ENCODE data around the gene RASEF.

RASEF gene

DNA sequence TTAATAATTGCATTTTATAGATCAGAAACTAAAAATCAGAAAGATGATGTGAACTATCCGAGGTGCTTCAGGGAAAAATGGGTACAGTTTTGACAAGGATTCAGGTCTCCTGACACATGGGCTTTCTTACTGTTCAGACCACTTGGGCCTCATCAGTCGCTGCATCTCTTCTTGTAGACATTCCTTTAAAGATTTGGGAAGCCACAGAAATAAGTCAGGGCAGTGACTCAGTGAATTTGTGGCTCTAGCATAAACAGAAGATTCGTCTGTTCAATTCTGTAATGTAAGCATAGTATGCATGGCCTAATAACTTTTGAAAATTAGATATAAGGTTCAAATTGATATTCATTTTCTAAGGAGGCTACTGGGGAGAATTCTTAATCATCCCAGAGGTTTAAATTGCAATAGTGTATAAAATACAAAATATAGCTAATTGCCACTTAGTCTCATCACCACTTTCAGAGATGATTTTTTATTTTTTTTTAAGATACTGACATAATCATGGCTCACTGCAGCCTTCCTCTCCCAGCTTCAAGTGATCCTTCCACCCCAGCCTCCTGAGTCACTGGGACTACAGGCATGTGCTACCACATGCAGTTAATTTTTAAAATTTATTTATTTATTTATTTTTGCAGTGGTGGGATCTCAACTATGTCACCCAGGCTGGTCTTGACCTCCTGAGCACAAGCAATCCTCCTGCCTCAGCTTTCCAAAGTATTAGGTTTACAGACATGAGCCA lies 48.9 kb downstream of the RASEF start:
- DNase-seq (ENCODE audit: low read depth in 4 of 4, low spot score in 1 of 4), result no peak

DNA sequence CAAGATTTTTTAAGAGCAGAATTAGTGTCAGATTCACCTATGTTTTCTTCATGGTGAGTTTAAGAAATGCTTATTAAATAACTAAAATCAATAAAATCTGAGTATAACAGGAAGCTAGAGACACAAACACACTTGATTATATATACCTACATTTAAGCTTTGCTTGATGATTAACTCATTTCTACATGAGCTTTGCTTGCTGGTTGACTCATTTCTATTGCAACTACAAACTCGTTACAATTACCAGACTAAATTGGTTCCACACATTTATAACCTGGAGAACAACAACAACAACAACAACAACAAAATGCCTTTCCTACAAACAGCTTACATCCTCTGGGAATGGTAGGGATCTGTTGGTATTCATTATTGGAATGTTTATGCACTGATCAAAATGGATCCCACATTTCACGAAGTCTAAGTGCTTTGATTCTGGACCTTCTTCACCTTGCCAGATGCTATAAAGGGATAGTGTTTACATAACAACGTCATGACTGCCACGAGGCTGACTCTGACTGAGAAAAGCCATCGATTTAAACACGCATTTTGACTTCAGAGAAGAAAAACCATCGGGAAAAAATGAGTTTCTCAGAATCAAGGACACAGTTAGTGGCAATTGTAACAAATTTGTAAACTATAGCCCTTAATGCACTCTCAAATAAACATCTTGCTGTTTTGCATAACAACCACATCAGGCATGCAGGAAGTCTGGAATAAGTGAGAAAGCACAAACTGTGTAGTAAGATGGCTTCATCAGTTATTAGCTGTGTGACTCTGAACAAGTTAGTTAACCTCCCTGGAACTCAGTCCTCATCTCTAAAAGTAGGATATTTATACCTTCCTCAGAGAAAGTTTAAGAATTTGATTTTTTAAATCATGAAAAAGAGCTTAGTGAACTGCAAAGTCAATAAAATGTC lies 49.8 kb downstream of the RASEF start:
- DNase-seq (ENCODE audit: low read depth in 4 of 4, low spot score in 1 of 4), result no peak

DNA sequence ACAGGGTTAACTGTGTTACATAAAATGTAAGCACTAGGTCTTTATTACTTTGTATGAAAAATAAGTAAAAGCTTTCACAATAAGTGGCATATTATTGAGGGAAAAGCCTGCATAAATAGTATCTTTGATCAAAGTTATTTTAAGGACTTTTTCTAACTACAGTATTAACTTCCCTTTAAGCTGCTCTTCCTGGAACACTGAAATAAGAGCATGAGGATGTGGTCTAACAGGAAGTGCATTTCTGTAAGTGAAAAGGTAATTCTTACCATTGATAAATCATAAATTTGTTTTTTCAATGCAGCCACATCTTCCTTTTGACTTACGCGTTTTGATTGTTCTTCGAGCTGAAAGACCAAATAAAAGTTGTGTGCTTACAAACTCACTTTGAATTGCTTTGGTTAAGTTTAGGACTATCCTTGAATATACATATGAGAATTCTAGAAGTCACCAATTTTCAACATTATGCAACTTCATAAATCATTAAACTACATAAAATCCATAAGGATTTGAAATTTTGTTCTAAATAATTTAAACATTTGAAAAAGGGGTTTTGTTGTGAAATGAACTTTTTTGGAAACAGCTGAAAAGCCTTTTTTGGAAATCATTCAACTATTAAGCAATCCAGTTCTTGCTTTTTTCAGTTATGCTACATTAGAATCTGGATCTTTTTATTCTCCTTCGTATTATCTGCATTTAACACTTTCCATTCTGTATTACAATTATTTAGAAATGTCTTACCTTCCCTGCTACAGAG lies 50.6 kb downstream of the RASEF start:
- DNase-seq (ENCODE audit: low read depth in 4 of 4, low spot score in 1 of 4), result no peak

DNA sequence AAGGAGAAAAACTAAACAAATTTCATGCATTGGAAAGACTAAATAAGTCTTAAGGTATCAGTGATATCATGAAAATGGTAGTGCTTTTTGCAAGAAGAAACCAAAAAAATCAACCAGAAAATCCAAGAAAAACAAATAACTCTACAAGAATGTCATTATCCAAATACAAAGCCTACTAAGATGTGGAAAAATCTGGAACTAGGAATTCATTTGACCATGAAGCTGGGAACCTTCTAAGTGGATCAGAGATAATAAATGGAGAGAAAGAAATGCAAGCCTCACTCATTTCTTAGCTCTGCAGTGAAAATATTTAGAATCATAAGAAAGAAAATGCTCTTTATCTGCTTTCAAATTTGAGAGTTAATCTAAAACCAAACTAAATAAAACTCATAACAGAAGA lies 51.3 kb downstream of the RASEF start:
- no peak for DNase-seq (ENCODE audit: low read depth in 4 of 4, low spot score in 1 of 4)

DNA sequence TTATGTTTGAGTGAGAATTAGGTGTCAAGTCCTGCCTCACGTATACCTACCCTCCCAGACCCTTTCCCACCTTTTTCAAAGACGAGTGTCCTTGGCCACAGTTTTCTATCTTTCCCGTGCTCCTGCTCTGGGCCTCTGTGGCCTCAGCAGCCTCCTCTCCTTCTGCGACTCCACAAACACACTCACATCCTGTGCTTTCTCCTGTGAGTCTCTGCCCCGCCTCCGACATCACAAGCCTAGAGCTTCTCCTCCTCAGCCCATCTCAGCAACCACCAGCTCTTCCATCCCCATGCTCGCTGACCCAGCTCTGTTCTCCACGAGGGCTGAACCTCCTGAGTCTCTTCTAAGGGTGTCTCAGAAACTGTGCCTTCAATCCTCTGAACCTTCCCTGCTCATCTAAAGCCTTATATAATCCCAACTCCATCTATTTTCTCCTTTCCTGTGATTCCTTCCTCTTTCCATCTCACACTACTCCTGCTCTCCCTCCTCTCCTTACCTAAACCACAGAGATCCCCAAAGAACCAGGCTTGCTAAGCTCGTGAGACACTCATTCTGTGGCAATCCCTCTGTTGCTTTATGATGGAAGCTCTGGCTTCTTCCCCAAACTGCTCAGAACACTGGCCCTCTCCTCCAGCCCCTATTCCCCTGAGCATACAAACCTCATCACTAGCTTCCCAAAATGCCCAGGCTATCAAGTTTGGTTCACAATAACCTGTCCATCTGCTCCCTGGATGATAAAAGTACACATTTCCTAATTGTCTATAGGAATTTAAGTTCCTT lies 55.2 kb downstream of the RASEF start:
- no peak for DNase-seq (ENCODE audit: low read depth in 4 of 4, low spot score in 1 of 4)

DNA sequence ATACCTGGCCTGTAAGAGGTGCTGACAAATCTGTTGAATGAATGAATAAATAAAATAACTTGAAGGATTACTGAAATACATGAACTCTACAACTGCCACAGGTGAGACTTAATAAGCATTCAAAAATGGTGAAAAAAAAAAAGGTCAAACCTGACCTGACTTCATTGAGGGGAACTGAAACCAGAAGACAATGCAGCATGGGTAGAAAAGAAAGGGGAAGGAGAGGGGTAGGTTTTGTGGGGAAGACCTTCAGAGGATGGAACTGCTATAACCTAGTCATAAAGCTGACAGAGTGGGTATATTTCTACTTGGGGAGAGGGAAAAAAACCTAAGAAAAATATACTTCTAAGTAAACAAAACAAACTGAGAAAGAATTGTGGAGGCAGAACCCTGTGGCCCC lies 56.6 kb downstream of the RASEF start:
- no peak for DNase-seq (ENCODE audit: low read depth in 4 of 4, low spot score in 1 of 4)

DNA sequence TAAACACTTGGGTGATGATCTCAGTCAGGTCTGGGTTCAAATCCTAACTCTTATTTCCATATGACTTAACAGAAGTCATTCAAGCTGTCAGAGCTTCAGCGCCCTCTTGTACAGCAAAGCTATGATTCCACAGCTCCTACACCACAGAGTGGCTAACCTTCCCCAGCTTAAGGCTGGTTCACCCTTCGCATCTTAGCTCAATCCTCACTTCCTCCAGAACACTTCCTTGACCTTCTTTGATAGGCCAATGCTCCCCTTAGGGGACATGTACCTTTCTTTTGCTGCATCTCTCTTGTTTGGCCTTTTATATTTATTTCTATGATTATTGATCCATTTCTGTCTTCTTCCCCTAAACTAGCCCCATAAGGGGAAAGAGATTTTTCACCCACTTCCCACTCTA lies 57.0 kb downstream of the RASEF start:
- no peak for DNase-seq (ENCODE audit: low read depth in 4 of 4, low spot score in 1 of 4)

DNA sequence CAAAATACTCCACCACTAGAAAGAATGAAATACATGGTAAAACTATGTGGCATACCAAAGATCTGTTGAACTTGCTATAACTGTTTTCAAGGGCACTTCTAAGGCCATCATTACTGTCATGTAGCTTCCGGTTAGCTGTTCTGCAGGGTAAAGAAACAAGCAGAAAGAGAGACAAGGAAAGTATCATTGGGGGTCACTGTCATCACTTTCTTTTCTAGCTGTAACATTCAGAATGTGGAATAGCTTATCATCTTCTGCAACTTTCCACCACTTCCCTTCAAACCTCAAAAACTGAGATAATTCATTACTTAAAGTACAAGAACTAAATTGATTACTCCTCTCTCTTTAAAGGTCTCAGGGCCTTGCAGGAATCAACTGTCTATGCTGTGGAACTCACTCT lies 57.6 kb downstream of the RASEF start:
- no peak for DNase-seq (ENCODE audit: low read depth in 4 of 4, low spot score in 1 of 4)

DNA sequence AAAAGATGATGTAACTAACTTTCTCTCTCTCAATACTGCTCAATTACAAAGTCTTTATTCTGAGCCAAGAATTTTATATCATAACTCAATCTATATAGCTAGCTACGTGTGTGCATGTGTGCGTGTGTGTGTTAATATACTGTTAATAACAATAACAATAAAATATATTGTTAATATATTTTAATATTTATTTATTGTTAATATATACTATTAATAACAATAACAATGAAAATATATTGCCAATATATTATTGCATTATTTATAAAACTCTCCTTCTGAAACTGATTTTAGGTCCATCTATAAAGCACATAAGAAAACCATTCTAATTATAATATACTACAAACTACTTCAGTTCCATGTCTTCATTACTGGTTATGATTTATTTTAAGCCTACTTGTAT lies 60.6 kb downstream of the RASEF start:
- no peak for DNase-seq (ENCODE audit: low read depth in 4 of 4, low spot score in 1 of 4)

DNA sequence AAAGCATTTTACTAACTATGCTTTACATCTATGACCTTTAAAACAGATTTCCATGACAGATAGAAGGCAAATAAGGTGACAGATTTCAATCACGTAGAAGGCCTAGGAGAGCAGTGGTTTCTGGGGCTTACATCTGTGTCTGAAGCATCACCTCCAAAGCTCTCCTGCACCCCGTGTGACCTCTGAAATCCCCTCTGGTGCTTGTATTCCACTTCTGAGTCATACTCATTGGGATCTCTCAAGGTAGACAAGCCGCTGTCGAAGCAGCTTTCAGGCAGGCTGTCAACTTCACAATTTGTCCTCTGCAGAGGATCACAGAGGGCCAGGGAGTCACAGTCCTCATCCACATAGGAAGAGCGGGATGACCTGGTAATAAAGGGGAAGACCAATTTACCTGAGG lies 62.2 kb downstream of the RASEF start:
- no peak for DNase-seq (ENCODE audit: low read depth in 4 of 4, low spot score in 1 of 4)

DNA sequence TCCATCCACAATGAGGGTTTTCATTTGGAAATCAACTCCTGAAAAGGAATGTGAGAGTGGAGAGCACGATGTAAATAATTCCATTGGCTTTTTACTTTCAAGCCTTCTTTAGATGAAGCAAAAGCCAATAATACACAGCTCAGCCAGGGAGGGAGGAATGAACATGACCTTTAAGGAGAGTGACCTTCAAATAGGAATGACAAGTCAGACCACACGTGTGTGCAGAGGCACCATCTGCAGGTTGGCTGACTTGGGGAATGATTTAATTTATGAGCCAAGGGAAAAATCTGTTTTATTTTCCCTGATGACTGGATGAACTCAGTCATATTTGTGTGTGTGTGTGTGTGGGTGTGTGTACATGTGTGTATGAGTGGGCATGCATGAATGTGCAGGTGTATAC lies 64.5 kb downstream of the RASEF start:
- DNase-seq (ENCODE audit: low read depth in 4 of 4, low spot score in 1 of 4), result no peak

DNA sequence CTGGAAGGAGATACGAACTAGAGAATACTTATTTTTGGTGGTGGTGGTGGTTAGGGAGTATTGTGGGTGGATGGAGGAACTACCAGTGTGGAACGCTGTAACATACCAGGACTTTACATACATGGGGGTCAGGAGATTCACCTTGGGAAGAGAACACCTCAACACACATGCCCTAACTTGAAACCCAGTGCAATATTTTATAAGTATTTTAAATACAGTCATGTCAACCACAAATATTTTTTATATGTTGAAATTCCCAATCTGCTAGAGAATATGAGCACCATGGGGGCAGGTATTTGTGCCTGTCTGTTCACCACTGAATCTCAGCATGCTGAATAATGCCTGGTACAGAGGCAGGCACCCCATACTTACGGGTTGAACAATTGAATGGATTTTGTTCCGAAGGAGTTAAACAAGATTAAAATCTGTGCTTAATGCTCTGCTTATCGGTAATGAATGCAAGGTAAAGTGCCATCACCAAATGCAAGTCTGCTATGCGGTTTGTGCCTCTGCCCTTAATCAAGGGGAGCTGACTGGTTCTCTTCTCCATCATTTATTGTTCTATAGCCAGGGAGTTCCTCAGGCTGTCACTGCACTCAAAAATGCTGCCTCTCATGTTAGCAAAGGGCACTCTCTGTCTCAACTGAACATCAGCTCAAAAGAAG lies 65.3 kb downstream of the RASEF start:
- no peak for DNase-seq (ENCODE audit: low read depth in 4 of 4, low spot score in 1 of 4)

DNA sequence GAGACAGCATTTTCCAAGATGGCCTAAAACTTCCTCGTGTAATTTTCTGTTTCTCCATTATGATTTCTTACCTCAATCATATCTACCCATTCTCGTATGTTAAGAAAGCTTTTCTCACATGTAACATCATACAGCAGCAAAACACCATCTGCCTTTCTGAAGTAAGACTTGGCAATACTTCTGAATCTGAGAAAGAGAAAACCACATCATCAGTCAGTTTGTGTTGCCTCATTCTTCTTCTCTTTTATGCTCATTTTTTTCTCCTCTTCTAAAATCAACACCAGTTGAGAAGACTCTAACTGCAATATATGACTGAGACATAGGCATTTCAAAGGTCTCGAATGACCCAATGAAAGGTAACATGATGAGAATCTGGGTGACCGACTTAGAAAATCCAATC lies 66.0 kb downstream of the RASEF start:
- DNase-seq (ENCODE audit: low read depth in 4 of 4, low spot score in 1 of 4), result no peak

DNA sequence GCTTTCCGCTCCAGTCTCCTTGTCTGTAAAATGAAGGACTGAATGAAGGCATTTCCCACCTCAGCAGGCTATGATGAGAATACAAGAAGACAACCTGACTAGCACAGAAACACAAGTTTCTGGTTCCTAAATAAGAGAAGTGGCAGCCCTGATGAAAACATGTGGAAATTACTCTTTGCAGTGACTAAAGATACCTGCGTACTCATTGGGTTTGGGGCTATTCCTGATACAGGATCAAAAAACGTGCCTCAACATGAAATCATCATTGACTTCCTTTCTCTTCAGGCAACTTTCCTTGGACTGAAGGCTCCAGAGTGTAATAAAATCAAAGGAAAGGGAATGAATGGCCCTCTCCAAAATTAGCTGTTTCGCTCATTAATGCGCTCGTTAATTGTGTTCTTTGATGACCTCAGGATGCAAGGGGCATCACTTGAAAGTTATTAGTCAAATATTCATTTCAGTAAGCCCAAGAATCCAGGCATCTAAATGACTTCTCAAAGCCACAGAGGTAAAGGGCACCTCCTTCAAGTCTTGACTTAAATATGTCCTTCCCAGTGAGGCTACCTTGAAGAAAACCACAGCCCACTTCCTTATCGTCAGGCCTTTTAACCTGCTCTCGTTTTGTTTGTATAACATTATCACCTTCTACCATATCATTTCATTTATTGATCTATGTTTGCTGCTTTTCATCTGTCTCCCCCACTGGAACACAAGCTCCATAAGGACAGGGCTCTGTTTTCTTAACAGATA lies 68.9 kb downstream of the RASEF start:
- no peak for DNase-seq (ENCODE audit: low read depth in 4 of 4, low spot score in 1 of 4)

DNA sequence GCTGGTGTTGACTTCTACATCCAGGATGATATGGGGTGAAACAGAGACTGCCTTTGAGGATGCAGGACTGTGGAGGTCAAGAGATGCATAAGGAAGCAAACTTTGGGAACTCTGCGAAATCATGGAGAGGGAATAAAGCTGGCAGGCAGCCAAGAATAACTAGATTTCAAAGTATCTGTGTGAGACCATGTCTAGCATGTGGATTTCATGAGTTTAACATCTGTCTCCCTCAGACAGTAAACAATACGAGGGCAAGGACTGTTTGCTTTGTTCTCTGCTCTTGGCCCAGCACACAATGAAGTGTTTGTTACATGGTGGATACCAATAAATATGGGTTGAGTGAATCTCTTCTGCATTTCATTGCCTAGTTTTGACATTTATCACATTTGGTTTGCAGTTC lies 71.3 kb downstream of the RASEF start:
- DNase-seq (ENCODE audit: low read depth in 4 of 4, low spot score in 1 of 4), result no peak

DNA sequence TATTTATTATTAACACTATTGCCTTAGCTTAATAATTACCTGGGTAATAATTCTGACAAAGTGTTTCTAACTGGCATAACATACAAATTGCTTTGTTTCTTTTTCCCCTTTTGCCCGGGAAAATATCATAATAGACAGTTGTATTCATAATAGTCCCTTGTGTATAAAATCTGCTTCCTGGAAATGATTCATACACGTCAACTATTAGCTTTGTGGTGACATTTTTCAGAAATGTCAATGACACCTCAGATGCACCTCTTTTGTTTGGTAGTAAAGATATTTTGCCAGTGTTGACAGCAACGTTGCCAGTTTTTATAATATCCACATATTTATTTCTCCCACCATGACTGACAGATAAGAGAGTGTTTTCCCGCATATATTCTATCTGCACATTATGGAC lies 73.0 kb downstream of the RASEF start:
- DNase-seq (ENCODE audit: low read depth in 4 of 4, low spot score in 1 of 4), result no peak

DNA sequence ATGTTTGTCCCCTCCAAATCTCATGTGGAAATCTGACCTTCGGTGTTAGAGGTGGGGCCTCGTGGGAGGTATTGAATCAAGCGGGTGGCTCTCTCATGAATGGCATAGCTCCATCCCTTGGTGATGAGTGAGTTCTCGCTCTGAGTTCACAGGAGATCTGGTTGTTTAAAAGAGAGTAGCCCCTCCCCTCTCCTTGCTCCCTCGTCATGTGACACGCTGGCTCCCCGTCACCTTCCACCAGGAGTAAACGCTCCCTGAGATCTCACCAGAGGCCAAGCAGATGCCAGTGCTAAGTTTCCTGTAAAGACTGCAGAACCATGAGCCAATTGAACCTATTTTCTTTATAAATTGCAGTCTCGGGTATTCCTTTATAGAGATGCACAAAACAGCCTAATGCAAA lies 74.5 kb downstream of the RASEF start:
- no peak for DNase-seq (ENCODE audit: low read depth in 4 of 4, low spot score in 1 of 4)

DNA sequence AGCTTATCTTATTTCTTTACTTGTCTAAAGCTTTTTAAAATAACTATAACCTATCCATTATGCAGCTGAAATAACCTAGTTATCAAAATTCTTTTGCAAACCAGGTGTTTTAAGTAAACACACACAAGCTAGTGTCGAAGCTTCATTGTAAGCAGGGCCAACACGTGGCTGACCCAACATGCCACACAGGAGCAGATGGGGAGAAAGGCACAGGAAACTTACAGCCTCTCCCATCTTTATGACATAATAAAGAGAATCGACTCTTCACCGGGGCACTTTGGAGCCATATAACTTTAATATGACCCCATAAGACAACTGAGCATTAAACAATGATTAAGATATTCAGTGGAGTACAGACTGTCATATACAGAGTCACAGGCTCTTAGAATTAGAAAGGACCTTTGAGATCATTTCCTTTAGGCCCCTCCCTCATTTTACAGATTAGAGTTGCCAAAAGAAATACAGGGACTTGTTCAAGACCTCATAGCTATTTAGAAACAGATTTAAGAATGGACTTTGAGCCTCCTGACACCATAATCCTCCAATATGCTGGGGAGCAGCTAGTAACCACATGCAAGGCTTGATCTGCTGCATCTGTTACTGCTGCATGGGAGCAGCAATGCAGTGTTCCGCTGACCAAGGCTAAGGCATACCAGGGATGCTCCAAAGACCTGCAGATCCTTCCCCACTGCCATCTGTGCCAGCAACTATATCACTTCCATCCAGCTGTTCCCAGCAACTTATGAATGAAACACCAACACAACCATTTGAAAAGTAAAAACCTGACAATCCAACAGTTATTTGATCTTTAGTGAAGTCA lies 75.4 kb downstream of the RASEF start:
- no peak for DNase-seq (ENCODE audit: low read depth in 4 of 4, low spot score in 1 of 4)

DNA sequence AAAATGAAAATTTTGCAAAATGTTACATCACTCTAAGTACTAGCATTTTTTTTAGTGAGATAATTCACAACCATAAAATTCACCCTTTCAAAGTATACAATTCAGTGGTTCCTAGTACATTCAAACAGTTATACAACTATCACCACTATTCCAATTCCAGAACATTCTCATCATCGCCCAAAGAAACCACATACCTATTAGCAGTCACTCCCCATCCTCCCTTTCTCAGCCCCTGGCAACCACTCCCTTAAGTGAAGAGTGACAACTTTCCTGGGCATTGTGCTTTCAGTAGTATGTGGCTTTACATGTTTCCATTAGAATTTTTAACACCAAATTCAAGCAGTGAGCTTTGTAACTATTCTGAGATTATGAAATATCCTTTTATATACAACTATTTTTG lies 81.4 kb downstream of the RASEF start:
- DNase-seq (ENCODE audit: low read depth in 4 of 4, low spot score in 1 of 4), result no peak

All from stimulated activated CD4-positive, alpha-beta T cell treated with anti-CD3 and anti-CD28 coated beads, Interleukin-1b, Interleukin-23, amount 100 ng/mL, for 24 hours (primary cell).